Measurements from ENCODE around the gene EFNA4. TPM values are rescaled to one million over a fixed set of nuclear protein-coding genes. Genes with fewer than 3 reads are reported as not detected.
A peak's percentile ranks its signal among the peaks of the same experiment; 100 is the strongest.

EFNA4 gene
- total and polyA plus RNA-seq, 9 of the 15 experiments (the other 6 are each of a cell fraction or from before 2014, with no cell fraction given), result 0.68 to 7.4 (median 6.1) TPM

DNA sequence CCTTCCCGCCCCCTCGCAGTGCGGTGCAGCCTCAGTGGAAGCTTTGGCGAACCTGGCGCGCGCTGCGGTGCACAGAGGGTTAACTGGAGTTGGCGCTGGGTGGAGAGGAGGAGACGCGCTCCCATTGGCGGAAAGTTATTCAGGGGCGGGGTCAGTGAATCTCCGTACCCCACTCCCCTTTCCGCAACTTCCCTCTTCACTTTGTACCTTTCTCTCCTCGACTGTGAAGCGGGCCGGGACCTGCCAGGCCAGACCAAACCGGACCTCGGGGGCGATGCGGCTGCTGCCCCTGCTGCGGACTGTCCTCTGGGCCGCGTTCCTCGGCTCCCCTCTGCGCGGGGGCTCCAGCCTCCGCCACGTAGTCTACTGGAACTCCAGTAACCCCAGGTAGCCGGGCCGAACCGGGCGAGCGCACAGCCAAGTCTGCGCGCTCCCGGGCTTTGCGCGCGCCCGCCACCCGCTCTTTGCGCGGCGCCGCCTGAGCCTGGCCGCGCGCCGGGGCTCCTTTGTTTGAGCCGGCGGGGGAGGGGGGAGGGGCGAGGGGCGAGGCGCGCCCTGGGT lies at the start of gene EFNA4 (continued):
- TF ChIP-seq ZBTB11 (CRISPR knock-in tag; IDR thresholded peaks at IDR 0.05) (peak in 1 of 3 experiments; percentile 79; a peak in 1 of 6 replicates), TAF9B (IDR thresholded peaks at IDR 0.05; ENCODE audit: partially characterized antibody) (no peak), POLR3A (IDR thresholded peaks at IDR 0.05; ENCODE audit: borderline replicate concordance, extremely low read depth, insufficient read depth, insufficient read length) (no peak), ZFP36 (IDR thresholded peaks at IDR 0.05; ENCODE audit: low read depth, low read length, partially characterized antibody) (no peak), ZNF384 (IDR thresholded peaks at IDR 0.05; ENCODE audit: low read depth, low read length) (no peak), KLF1 (tag; IDR thresholded peaks at IDR 0.05) (peak; percentile 49; the same call in 1 of the 2 replicates), CHAMP1 (IDR thresholded peaks at IDR 0.05) (no peak), PURB (CRISPR knock-in tag; IDR thresholded peaks at IDR 0.05; ENCODE audit: low read depth) (no peak), FUS (optimal IDR thresholded peaks at IDR 0.05; ENCODE audit: low read depth, low read length) (no peak), ETV6 (IDR thresholded peaks at IDR 0.05; ENCODE audit: borderline replicate concordance in 1 of 2, low read depth in 2 of 2, low read length in 1 of 2) (no peak), ETV6 (CRISPR knock-in tag; IDR thresholded peaks at IDR 0.05; ENCODE audit: borderline replicate concordance) (no peak), HDGF (IDR thresholded peaks at IDR 0.05) (no peak), RBM14 (IDR thresholded peaks at IDR 0.05; ENCODE audit: borderline replicate concordance, insufficient read depth, low read depth, low read length) (no peak), CBX5 (IDR thresholded peaks at IDR 0.05; ENCODE audit: borderline replicate concordance, low read depth) (no peak), ETV1 (tag; conservative IDR thresholded peaks at IDR 0.05; ENCODE audit: low read depth) (no peak), PHF21A (IDR thresholded peaks at IDR 0.05; ENCODE audit: borderline replicate concordance, low read depth) (no peak), KAT2B (IDR thresholded peaks at IDR 0.05; ENCODE audit: low read depth, low read length) (no peak), RCOR1 (IDR thresholded peaks at IDR 0.05; ENCODE audit: borderline replicate concordance in 1 of 2, low read depth in 2 of 2, low read length in 2 of 2) (peak in 1 of 2 experiments; percentile 84; a peak in 1 of 4 replicates), USF1 (CRISPR knock-in tag; IDR thresholded peaks at IDR 0.05) (no peak)
- TF ChIP-seq, protein P1, sequence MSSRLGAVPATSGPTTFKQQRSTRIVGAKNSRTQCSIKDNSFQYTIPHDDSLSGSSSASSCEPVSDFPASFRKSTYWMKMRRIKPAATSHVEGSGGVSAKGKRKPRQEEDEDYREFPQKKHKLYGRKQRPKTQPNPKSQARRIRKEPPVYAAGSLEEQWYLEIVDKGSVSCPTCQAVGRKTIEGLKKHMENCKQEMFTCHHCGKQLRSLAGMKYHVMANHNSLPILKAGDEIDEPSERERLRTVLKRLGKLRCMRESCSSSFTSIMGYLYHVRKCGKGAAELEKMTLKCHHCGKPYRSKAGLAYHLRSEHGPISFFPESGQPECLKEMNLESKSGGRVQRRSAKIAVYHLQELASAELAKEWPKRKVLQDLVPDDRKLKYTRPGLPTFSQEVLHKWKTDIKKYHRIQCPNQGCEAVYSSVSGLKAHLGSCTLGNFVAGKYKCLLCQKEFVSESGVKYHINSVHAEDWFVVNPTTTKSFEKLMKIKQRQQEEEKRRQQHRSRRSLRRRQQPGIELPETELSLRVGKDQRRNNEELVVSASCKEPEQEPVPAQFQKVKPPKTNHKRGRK (tag; IDR thresholded peaks at IDR 0.05), result no peak

Measured in K562 (cell line).